Measurements from ENCODE around the gene SNAPC2. TPM values are rescaled to one million over a fixed set of nuclear protein-coding genes. Genes with fewer than 3 reads are reported as not detected.

SNAPC2 gene
- total and polyA plus RNA-seq, 12 donors, result 8.2 to 38.2 (median 20.9) TPM

DNA sequence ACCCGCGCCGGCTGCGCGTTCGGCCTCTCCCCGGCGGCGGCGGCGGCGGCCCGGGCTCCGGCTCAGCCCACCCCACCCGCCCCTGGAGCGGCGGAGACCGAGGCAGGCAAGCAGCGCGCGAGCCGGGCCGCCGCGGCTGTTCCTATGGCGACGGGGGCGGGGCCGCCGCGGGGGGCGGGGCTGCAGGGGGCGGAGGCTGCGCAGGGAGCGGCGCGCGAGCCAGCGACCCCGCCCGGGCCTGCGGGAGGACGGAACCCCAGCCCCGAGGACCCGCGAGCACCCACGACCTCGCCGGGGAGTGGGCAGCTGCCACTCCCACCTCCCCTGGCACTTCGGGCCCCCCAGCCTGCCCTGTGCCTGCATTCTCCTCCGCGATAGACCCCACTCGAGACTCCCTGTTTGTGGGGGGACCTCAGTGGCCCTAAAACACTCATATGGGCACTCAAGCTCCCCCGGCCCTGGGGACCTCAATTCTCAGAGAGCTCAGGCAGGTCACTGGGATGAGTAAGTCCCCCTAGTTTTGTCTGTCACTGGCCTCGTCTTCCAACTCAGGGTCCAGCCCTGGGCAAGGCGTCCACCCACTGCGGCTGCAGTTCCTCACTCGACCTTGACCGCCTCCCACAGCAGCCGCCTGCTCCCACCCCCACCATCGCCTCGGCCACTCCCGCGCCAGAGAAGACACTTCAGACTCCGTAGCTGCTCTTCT is 6.0 kb downstream of the SNAPC2 start, which contains the start of gene CTXN1:
Gene CTXN1 (minus strand): TSS at position 115 of the 706 bp plus-strand sequence. CDS start 597 bp downstream, outside the sequence.
- Histone ChIP-seq H3K36me3 (replicated peaks in 1 of 2) (peaks cover 0 to 20% of the 10 kb centered on the region in 2 donors), H3K4me3 (peak within 1 kb of the TSS in 2 of 4 donors; percentile 26 to 71), H3K4me1 (replicated peaks in 1 of 2) (peaks cover 54 to 60% of the 10 kb centered on the region in 2 donors), H3K9me3 (replicated peaks in 1 of 3) (no peaks in the 10 kb centered on the region), H3K27ac (peak within 1 kb of the TSS; percentile 53 to 94 (median 84)), H3K27me3 (no peaks in the 10 kb centered on the region)
- intact Hi-C loops (cut with DNase I), result no loop called here
- 4 to 28% (median 13%) methylated on average over 11 to 64 of the region's 65 CpGs for WGBS, 4 donors
- DNase-seq, result peak; percentile 83 to 91 (median 89)
- peak in 1 of 2 donors; percentile 67 for TF ChIP-seq POLR2A (IDR thresholded peaks at IDR 0.05)
- TF ChIP-seq, protein P1, sequence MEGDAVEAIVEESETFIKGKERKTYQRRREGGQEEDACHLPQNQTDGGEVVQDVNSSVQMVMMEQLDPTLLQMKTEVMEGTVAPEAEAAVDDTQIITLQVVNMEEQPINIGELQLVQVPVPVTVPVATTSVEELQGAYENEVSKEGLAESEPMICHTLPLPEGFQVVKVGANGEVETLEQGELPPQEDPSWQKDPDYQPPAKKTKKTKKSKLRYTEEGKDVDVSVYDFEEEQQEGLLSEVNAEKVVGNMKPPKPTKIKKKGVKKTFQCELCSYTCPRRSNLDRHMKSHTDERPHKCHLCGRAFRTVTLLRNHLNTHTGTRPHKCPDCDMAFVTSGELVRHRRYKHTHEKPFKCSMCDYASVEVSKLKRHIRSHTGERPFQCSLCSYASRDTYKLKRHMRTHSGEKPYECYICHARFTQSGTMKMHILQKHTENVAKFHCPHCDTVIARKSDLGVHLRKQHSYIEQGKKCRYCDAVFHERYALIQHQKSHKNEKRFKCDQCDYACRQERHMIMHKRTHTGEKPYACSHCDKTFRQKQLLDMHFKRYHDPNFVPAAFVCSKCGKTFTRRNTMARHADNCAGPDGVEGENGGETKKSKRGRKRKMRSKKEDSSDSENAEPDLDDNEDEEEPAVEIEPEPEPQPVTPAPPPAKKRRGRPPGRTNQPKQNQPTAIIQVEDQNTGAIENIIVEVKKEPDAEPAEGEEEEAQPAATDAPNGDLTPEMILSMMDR (IDR thresholded peaks at IDR 0.05), result peak in 3 of 6 experiments; percentile 7 to 31 (median 18)

DNA sequence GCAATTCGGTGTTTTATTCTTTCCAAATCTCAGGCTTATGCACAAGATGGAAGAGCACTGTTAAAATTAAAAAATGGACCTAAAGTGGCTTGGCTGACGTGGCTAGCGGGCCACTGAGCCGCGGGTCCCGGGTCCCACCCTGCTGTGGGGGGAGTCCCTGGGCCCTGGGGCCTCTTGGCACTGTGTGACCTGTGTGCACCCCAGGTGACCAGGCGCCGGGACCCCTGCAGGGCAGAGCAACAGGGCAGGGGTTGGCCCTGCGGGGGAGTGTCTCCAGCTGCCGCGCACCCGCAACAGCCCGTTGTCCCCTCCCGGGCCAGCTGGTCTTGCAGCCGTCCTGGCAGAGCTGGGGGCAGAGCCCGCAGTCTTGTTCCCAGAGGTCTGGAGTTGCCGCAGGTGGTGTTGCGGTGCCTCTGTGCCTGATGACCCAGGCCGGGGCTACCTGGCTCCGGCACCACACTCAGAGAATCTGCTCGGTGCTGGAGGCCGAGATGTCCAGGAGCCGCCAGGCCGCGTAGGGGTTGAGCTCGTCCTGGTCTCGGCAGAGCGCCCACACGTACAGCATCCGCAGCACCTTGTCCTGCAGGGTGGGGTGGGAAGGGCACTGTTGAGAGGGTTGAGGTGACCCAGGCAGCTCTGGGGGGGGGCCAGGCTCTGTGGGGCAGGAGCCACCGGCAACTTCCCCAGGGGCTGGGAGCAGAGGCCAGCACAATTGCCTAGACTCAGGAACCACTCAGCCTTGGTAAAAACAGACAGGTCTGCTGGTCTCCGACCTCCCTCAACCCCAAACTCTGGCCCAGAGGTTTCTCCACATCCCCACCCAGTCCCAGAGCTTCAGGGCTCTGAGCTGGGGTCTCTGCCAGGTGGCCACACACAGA is 6.8 kb downstream of the SNAPC2 start:
- H3K4me3 ChIP-seq, result peak overlapping the region in 1 of 4 donors; percentile 17
- peaks cover 47 to 54% of the 10 kb centered on the region in 2 donors for H3K4me1 ChIP-seq (replicated peaks in 1 of 2)
- TF ChIP-seq POLR2A (IDR thresholded peaks at IDR 0.05), result no peak
- TF ChIP-seq, protein P1 (IDR thresholded peaks at IDR 0.05), result peak in 1 of 6 experiments; percentile 2
- H3K36me3 ChIP-seq (replicated peaks in 1 of 2), result peaks cover 0 to 27% of the 10 kb centered on the region in 2 donors
- intact Hi-C loops (cut with DNase I), result no loop called here
- 11 to 66% (median 56%) methylated on average over 2 to 32 of the region's 32 CpGs for WGBS, 4 donors
- peak overlapping the region; percentile 53 to 94 (median 84) for H3K27ac ChIP-seq
- no peaks in the 10 kb centered on the region for H3K27me3 ChIP-seq
- no peaks in the 10 kb centered on the region for H3K9me3 ChIP-seq (replicated peaks in 1 of 3)
- peak in 4 of 7 donors; percentile 37 to 63 (median 44) for DNase-seq

DNA sequence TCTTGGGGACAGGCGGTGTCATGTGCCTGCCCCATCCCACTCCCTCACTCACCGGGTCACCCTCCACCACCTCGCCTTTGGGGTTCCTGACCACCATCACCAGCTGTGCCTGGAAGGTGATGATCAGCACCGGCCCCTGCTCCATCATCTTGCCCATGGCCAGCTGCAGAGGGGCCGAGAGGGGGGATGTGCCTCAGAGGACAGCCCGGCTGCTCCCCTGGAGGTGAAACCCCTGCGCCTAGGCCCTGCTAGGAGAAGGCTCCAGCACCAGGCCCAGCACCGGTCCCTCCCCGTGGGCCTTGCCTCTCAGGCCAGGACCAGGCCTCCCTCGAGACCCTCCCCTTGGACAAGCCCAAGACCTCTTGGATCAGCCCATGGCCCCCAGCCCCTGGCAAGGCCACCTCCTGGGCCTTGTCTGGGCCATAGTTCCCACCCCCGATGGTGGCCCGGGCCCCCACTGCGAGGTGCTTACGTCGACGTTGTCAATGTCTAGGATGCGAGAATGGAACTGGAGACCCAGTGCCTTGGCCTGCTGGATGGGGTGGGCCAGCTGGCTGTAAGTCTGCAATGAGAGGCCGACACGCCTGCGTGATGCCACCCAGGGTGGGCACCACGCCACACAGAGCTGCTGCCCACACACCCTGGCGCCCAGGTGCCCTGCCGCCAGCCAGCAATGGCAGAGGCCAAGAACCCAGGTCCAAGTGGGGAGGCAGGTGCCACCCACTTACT is 7.6 kb downstream of the SNAPC2 start:
- intact Hi-C loops (cut with DNase I), result no loop called here
- Histone ChIP-seq H3K9me3 (replicated peaks in 1 of 3) (no peaks in the 10 kb centered on the region), H3K36me3 (replicated peaks in 1 of 2) (peaks cover 0 to 27% of the 10 kb centered on the region in 2 donors), H3K27me3 (no peaks in the 10 kb centered on the region), H3K27ac (peak overlapping the region; percentile 75 to 94 (median 84)), H3K4me1 (replicated peaks in 1 of 2) (peaks cover 47 to 54% of the 10 kb centered on the region in 2 donors), H3K4me3 (no peak overlapping the region)
- TF ChIP-seq, protein P1 (IDR thresholded peaks at IDR 0.05), result no peak
- TF ChIP-seq POLR2A (IDR thresholded peaks at IDR 0.05), result no peak
- DNase-seq, result peak in 4 of 7 donors; percentile 47 to 61 (median 50)
- 86 to 100% (median 92%) methylated on average over 2 to 23 of the region's 23 CpGs for WGBS, 4 donors

All from adrenal gland (tissue), 12 donors.